Endothelial cell of umbilical vein (primary cell): ENCODE results near the gene ANK2. TPM values are rescaled to one million over a fixed set of nuclear protein-coding genes. Genes with fewer than 3 reads are reported as not detected.

Experiments
- BruUV-seq: library from RNA; stranded (reverse); fragments of 400-500 nt; replicated peaks from 2 replicates; lab custom pipeline; 2021; lab: Mats Ljungman, UMichigan
- CTCF ChIA-PET: fragments of 300-600, 350-600 bp; sonication (Branson Sonifier 250); formaldehyde crosslinking; loops from one replicate; lab custom pipeline; 2021; ENCODE audit warnings: antibody characterized with exemption, inconsistent platforms; lab: Charles Lee
- POLR2A ChIA-PET: fragments of 300-600, 350-600 bp; sonication (Branson Sonifier 250); formaldehyde crosslinking; loops from one replicate; lab custom pipeline; 2021; ENCODE audit warnings: antibody characterized with exemption, inconsistent platforms; lab: Charles Lee
- DNase-seq: peaks from one replicate; pipeline ENCODE4 v3.0.0-alpha.2; 2011; ENCODE audit warnings: low read depth, low spot score
- FAIRE-seq: peaks from 2 replicates; lab custom pipeline; 2011; peaks lifted over from hg19 to GRCh38; lab: Jason Lieb, UNC
- H2AFZ ChIP-seq: 2 replicates; pipeline ENCODE4 v1.6.0; 2012; ENCODE audit warnings: low read depth, low read length, control low read depth, inconsistent platforms
- H3K27ac ChIP-seq: 2 replicates; pipeline ENCODE4 v1.5.1; 2011; ENCODE audit warnings: low read depth, mild to moderate bottlenecking, control low read depth, low read length, moderate library complexity; ENCODE audit not compliant: insufficient read depth
- H3K27me3 ChIP-seq, 2 experiments: 2 replicates each; pipeline versions ENCODE4 v1.6.0 to v1.6.1; 2011; ENCODE audit warnings: low read length in 2 of 2, mixed read lengths in 1 of 2; ENCODE audit not compliant: control insufficient read depth in 2 of 2, insufficient read depth in 2 of 2
- H3K36me3 ChIP-seq, 2 experiments: 2 replicates in 1 of 2; 3 replicates in 1 of 2; pipeline ENCODE4 v1.5.1; 2011; ENCODE audit warnings: low read length in 2 of 2, mild to moderate bottlenecking in 1 of 2, moderate library complexity in 1 of 2; ENCODE audit not compliant: control insufficient read depth in 2 of 2, insufficient read depth in 2 of 2; ENCODE audit errors: extremely low read depth in 1 of 2
- H3K4me1 ChIP-seq: 3 replicates; pipeline ENCODE4 v1.5.1; 2011; ENCODE audit warnings: mild to moderate bottlenecking, low read length; ENCODE audit not compliant: control insufficient read depth, insufficient read depth; ENCODE audit errors: extremely low read depth
- H3K4me2 ChIP-seq: 2 replicates; pipeline ENCODE4 v1.6.1; 2011; ENCODE audit warnings: low read length, control low read depth, mixed read lengths; ENCODE audit not compliant: insufficient read depth
- H3K4me3 ChIP-seq, 3 experiments: fragments of 200-600 bp in 1 of 3; sonication (generic), shearing (Covaris generic) in 1 of 3; replicated peaks in 1 of 3; 2 replicates each; pipeline ENCODE4 v1.5.1; 2011 to 2016; ENCODE audit warnings: control low read depth in 3 of 3, low read length in 3 of 3, mild to moderate bottlenecking in 2 of 3, inconsistent platforms in 1 of 3, low read depth in 1 of 3, moderate library complexity in 1 of 3; ENCODE audit not compliant: insufficient read depth in 1 of 3
- H3K79me2 ChIP-seq: 2 replicates; pipeline ENCODE4 v1.6.0; 2012; ENCODE audit warnings: low read length, inconsistent platforms; ENCODE audit not compliant: control insufficient read depth, insufficient read depth
- H3K9ac ChIP-seq: replicated peaks from 2 replicates; pipeline ENCODE3; 2011; ENCODE audit warnings: low read length, control low read depth; ENCODE audit not compliant: insufficient read depth; ENCODE audit errors: extremely low read depth
- H3K9me1 ChIP-seq: replicated peaks from 3 replicates; pipeline ENCODE4 v1.6.0; 2011; ENCODE audit warnings: mild to moderate bottlenecking, low read length; ENCODE audit not compliant: control insufficient read depth, insufficient read depth; ENCODE audit errors: extremely low read depth
- H3K9me3 ChIP-seq: replicated peaks from 2 replicates; pipeline ENCODE4 v1.5.1; 2012; ENCODE audit warnings: low read length, inconsistent platforms; ENCODE audit not compliant: control insufficient read depth, insufficient read depth
- H4K20me1 ChIP-seq: replicated peaks from 2 replicates; pipeline ENCODE3; 2011; ENCODE audit warnings: mild to moderate bottlenecking, low read length; ENCODE audit not compliant: control insufficient read depth, insufficient read depth; ENCODE audit errors: extremely low read depth
- EZH2 ChIP-seq: IDR thresholded peaks from 2 replicates; pipeline ENCODE4 v1.6.1; 2012; ENCODE audit warnings: borderline replicate concordance, low read depth, mild to moderate bottlenecking, moderate library complexity, low read length, inconsistent platforms; ENCODE audit not compliant: severe bottlenecking
- FOS ChIP-seq: IDR thresholded peaks from 2 replicates; pipeline ENCODE4 v1.6.1; 2011; ENCODE audit warnings: mild to moderate bottlenecking, low read length, moderate library complexity, borderline replicate concordance; ENCODE audit not compliant: insufficient read depth
- GATA2 ChIP-seq: IDR thresholded peaks from 2 replicates; pipeline ENCODE4 v1.7.0; 2011; ENCODE audit warnings: low read depth, mild to moderate bottlenecking, moderate library complexity, mixed read lengths, low read length; ENCODE audit not compliant: insufficient read length, insufficient read depth
- JUN ChIP-seq: IDR thresholded peaks from 2 replicates; pipeline ENCODE4 v1.6.1; 2011; ENCODE audit warnings: borderline replicate concordance, low read depth; ENCODE audit not compliant: insufficient read length, insufficient read depth
- MYC ChIP-seq: IDR thresholded peaks from one replicate; pipeline ENCODE4 v1.6.1; 2011; ENCODE audit warnings: mild to moderate bottlenecking, low read depth, low read length
- POLR2A ChIP-seq: IDR thresholded peaks from 2 replicates; pipeline ENCODE4 v1.6.1; 2012; ENCODE audit warnings: low read depth, mild to moderate bottlenecking, control low read depth, low read length
- POLR2AphosphoS5 ChIP-seq: IDR thresholded peaks from 2 replicates; pipeline ENCODE4 v1.6.1; 2012; ENCODE audit warnings: low read depth, mild to moderate bottlenecking, control low read depth, low read length, moderate library complexity; ENCODE audit not compliant: insufficient read depth
- dilution Hi-C: fragments of 300-500 bp; cut with MboI; formaldehyde crosslinking; loops from one replicate; pipeline ENCODE4 v1.15.0; 2019; ENCODE audit warnings: low sequenced_read_pairs; ENCODE audit not compliant: extremely low pct_ligation_motif_present
- intact Hi-C: fragments of 100-400 bp; cut with micrococcal nuclease; formaldehyde crosslinking; loops from one replicate; pipeline ENCODE4 v1.10.0; 2022
- polyA plus RNA-seq, 4 experiments: library from polyadenylated mRNA; depleted of rRNA in 3 of 4; stranded (reverse) in 3 of 4; unstranded in 1 of 4; fragments of >200 nt; gene quantifications; 2 replicates each; pipeline versions ENCODE4 v1.2.1 to v1.2.3, GENCODE V29; 2011 to 2012; ENCODE audit warnings: missing spikeins in 1 of 4
- total RNA-seq: library from RNA; stranded (reverse); gene quantifications from 2 replicates; pipeline ENCODE4 v1.2.3, GENCODE V29; 2021
- TF ChIP-seq, protein P1 (sequence below): IDR thresholded peaks from 2 replicates; pipeline ENCODE4 v1.6.1; 2011; ENCODE audit not compliant: insufficient read depth, insufficient read length
- TF ChIP-seq, protein P2 (sequence below), 2 donors: IDR thresholded peaks; 1 replicate in 1 of 2; 2 replicates in 1 of 2; pipeline ENCODE4 v1.5.1; 2011; ENCODE audit warnings: low read length in 2 of 2, mild to moderate bottlenecking in 2 of 2, moderate library complexity in 2 of 2, control low read depth in 1 of 2, inconsistent platforms in 1 of 2, low read depth in 1 of 2; ENCODE audit not compliant: insufficient read depth in 1 of 2; ENCODE audit errors: extremely low read depth in 1 of 2

ANK2 gene
- total and polyA plus RNA-seq, 2 donors (not counting 3 experiments of a cell fraction or from before 2014, with no cell fraction given) = not detected

DNA sequence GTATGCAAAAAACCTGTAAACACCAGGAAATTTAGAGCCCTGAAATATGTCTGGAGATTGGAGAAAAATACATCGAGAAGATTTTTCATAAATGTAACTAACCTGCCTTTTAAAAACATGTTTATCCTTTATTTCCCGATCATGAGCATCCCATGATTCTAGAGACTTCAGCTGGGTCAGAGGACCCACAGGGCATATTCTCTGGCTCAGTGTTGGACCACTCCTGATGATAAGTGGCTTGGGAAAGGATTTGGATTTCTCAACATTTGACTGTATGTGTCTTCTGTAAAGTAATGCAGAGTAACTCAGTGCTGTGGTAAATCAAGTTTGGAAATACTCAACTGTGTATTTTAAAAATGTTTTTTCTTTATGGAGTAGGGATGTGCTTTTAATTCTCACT lies 40.0 kb upstream of the ANK2 start:
- no peaks in the 10 kb centered on the region for H3K27me3 ChIP-seq
- H3K9ac ChIP-seq = no peak overlapping the region
- H3K9me3 ChIP-seq = no peaks in the 10 kb centered on the region
- no TSS peak for BruUV-seq
- DNase-seq (no peak), FAIRE-seq (no peak)
- no peak overlapping the region for H3K4me2 ChIP-seq
- POLR2A ChIA-PET = no interaction called here
- H3K36me3 ChIP-seq = no peaks in the 10 kb centered on the region
- no peak for TF ChIP-seq JUN
- TF ChIP-seq EZH2 = no peak
- no peak overlapping the region for H3K27ac ChIP-seq
- CTCF ChIA-PET = no interaction called here
- H2AFZ ChIP-seq = no peak overlapping the region
- dilution Hi-C loops = no loop called here
- H3K4me3 ChIP-seq = no peak overlapping the region
- no peaks in the 10 kb centered on the region for H3K9me1 ChIP-seq
- no peaks in the 10 kb centered on the region for H3K4me1 ChIP-seq
- intact Hi-C loops = no loop called here
- no peaks in the 10 kb centered on the region for H3K79me2 ChIP-seq
- H4K20me1 ChIP-seq = no peaks in the 10 kb centered on the region

DNA sequence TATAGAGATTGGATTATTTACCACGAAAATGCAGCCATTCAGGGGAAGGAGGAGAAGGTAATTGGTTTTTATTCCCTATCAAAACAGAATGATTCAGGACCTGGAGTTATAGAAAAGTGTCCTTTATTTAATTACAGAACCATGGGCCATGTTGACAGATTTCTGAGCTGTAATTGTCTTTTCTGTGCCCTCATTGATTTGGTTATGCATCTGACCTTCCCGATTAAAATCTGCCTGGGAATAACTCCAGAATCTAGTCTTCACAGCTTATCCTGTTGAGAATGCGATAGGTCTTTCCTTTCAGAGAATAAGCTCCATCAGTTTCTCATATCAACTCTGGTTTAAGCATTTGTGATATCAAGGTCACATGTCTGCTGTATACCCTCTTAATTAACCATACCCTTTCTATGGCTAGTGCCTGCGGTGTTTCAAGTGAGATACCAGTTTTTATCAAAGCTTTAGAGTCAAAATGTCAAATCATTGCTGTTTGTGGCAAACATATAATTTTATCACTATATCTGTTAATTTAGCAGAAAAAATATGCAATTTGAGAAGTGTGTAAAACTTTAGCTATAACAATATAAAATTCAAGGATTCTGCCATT lies 37.2 kb upstream of the ANK2 start:
- no TSS peak for BruUV-seq
- CTCF ChIA-PET = interaction anchor here (1.3 kb wide), 1 partner anchor 9 kb away, joined by 3 read pairs; no protein-coding TSS in a partner anchor
- Histone ChIP-seq H3K9me3 (no peaks in the 10 kb centered on the region), H3K27me3 (no peaks in the 10 kb centered on the region), H3K79me2 (no peaks in the 10 kb centered on the region), H3K4me3 (no peak overlapping the region), H3K9me1 (no peaks in the 10 kb centered on the region), H3K27ac (no peak overlapping the region), H3K4me2 (no peak overlapping the region), H2AFZ (no peak overlapping the region), H4K20me1 (no peaks in the 10 kb centered on the region), H3K36me3 (no peaks in the 10 kb centered on the region), H3K9ac (no peak overlapping the region), H3K4me1 (no peaks in the 10 kb centered on the region)
- POLR2A ChIA-PET = no interaction called here
- no peak for FAIRE-seq
- intact Hi-C loops (no loop called here), dilution Hi-C loops (no loop called here)
- TF ChIP-seq JUN (no peak), FOS (no peak), POLR2A (no peak), GATA2 (no peak), EZH2 (no peak), MYC (no peak), POLR2AphosphoS5 (no peak)
- TF ChIP-seq, protein P1, sequence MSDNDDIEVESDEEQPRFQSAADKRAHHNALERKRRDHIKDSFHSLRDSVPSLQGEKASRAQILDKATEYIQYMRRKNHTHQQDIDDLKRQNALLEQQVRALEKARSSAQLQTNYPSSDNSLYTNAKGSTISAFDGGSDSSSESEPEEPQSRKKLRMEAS = no peak
- TF ChIP-seq, protein P2, sequence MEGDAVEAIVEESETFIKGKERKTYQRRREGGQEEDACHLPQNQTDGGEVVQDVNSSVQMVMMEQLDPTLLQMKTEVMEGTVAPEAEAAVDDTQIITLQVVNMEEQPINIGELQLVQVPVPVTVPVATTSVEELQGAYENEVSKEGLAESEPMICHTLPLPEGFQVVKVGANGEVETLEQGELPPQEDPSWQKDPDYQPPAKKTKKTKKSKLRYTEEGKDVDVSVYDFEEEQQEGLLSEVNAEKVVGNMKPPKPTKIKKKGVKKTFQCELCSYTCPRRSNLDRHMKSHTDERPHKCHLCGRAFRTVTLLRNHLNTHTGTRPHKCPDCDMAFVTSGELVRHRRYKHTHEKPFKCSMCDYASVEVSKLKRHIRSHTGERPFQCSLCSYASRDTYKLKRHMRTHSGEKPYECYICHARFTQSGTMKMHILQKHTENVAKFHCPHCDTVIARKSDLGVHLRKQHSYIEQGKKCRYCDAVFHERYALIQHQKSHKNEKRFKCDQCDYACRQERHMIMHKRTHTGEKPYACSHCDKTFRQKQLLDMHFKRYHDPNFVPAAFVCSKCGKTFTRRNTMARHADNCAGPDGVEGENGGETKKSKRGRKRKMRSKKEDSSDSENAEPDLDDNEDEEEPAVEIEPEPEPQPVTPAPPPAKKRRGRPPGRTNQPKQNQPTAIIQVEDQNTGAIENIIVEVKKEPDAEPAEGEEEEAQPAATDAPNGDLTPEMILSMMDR (IDR thresholded peaks at IDR 0.05; ENCODE audit: extremely low read depth in 1 of 2, insufficient read depth in 1 of 2, low read depth in 1 of 2, low read length in 2 of 2) = no peak
- DNase-seq = no peak
